IMR-90 (cell line): ENCODE data around the gene ACTMAP. TPM values are rescaled to one million over a fixed set of nuclear protein-coding genes. Genes with fewer than 3 reads are reported as not detected.

Experiments used
- ATAC-seq: fragments of 200-7000 bp; cut with Tn5 transposase; 2 replicates; pipeline ENCODE4 v1.9.1; 2020; ENCODE audit warnings: low read depth, mild to moderate bottlenecking, moderate library complexity
- BruUV-seq: library from RNA; stranded (reverse); fragments of 400-500 nt; replicated peaks from 2 replicates; lab custom pipeline; 2021; lab: Mats Ljungman, UMichigan
- CTCF ChIA-PET: fragments of 300-600 bp; formaldehyde crosslinking; extraction: SDS; loops from one replicate; lab custom pipeline; 2021; ENCODE audit warnings: antibody characterized with exemption; lab: Yijun Ruan, JAX
- POLR2A ChIA-PET: fragments of 300-600 bp; sonication (Branson Sonifier 250); formaldehyde crosslinking; loops from one replicate; lab custom pipeline; 2022; ENCODE audit warnings: antibody characterized with exemption; ENCODE audit not compliant: unreplicated experiment; lab: Charles Lee
- DNase-seq: peaks from one replicate; pipeline ENCODE4 v3.0.0; 2013
- H2AFZ ChIP-seq: replicated peaks from 2 replicates; pipeline ENCODE3; 2013; ENCODE audit warnings: low read length, mild to moderate bottlenecking; ENCODE audit not compliant: poor library complexity
- H2AK5ac ChIP-seq: 2 replicates; pipeline ENCODE4 v1.6.1; 2013; ENCODE audit warnings: low read depth, low read length, inconsistent platforms
- H2AK9ac ChIP-seq: replicated peaks from 2 replicates; pipeline ENCODE3; 2013; ENCODE audit warnings: mild to moderate bottlenecking, low read depth, low read length, moderate library complexity; ENCODE audit not compliant: poor library complexity
- H2BK120ac ChIP-seq: 2 replicates; pipeline ENCODE4 v1.6.1; 2013; ENCODE audit warnings: low read depth, low read length, inconsistent platforms
- H2BK15ac ChIP-seq: 3 replicates; pipeline ENCODE4 v1.6.1; 2013; ENCODE audit warnings: low read depth, low read length, inconsistent platforms
- H2BK20ac ChIP-seq: 2 replicates; pipeline ENCODE4 v1.6.1; 2013; ENCODE audit warnings: low read depth, mild to moderate bottlenecking, inconsistent platforms, low read length, moderate library complexity
- H2BK5ac ChIP-seq: 2 replicates; pipeline ENCODE4 v1.6.1; 2013; ENCODE audit warnings: mild to moderate bottlenecking, low read depth, low read length, inconsistent platforms; ENCODE audit not compliant: poor library complexity, severe bottlenecking
- H3K14ac ChIP-seq: replicated peaks from 2 replicates; pipeline ENCODE4 v1.6.1; 2013; ENCODE audit warnings: low read depth, low read length, inconsistent platforms
- H3K18ac ChIP-seq: 2 replicates; pipeline ENCODE4 v1.6.1; 2013; ENCODE audit warnings: low read depth, low read length, control low read depth
- H3K23ac ChIP-seq: 2 replicates; pipeline ENCODE4 v1.6.1; 2013; ENCODE audit warnings: low read depth, low read length, inconsistent platforms
- H3K27ac ChIP-seq: 2 replicates; pipeline ENCODE4 v1.5.1; 2013; ENCODE audit warnings: mild to moderate bottlenecking, control low read depth, low read length; ENCODE audit not compliant: insufficient read depth
- H3K27me3 ChIP-seq: 2 replicates; pipeline ENCODE4 v1.6.1; 2013; ENCODE audit warnings: low read length; ENCODE audit not compliant: control insufficient read depth, insufficient read depth
- H3K36me3 ChIP-seq: 2 replicates; pipeline ENCODE4 v1.6.1; 2013; ENCODE audit warnings: low read length, mixed read lengths; ENCODE audit not compliant: control insufficient read depth, insufficient read depth
- H3K4ac ChIP-seq: 2 replicates; pipeline ENCODE4 v1.6.1; 2013; ENCODE audit warnings: low read depth, low read length, inconsistent platforms
- H3K4me1 ChIP-seq: 2 replicates; pipeline ENCODE4 v1.6.1; 2013; ENCODE audit warnings: low read length, mixed read lengths; ENCODE audit not compliant: control insufficient read depth, insufficient read depth
- H3K4me2 ChIP-seq: 2 replicates; pipeline ENCODE4 v1.6.1; 2013; ENCODE audit warnings: low read depth, mild to moderate bottlenecking, control low read depth, low read length, moderate library complexity
- H3K4me3 ChIP-seq: 2 replicates; pipeline ENCODE4 v1.5.1; 2013; ENCODE audit warnings: low read depth, mild to moderate bottlenecking, control low read depth, low read length, moderate library complexity; ENCODE audit not compliant: insufficient read depth
- H3K56ac ChIP-seq: 2 replicates; pipeline ENCODE4 v1.6.1; 2013; ENCODE audit warnings: low read length, inconsistent platforms; ENCODE audit not compliant: insufficient read depth; ENCODE audit errors: extremely low read depth
- H3K79me1 ChIP-seq, 2 experiments: 2 replicates each; pipeline ENCODE4 v1.6.1; 2013; ENCODE audit warnings: low read length in 2 of 2, inconsistent platforms in 1 of 2, low read depth in 1 of 2
- H3K9ac ChIP-seq: 2 replicates; pipeline ENCODE4 v1.6.1; 2013; ENCODE audit warnings: low read depth, low read length, control low read depth
- H3K9me1 ChIP-seq: 2 replicates; pipeline ENCODE4 v1.6.1; 2013; ENCODE audit warnings: low read length, inconsistent platforms; ENCODE audit not compliant: insufficient read depth
- H3K9me3 ChIP-seq: 2 replicates; pipeline ENCODE4 v1.6.1; 2013; ENCODE audit warnings: low read length; ENCODE audit not compliant: control insufficient read depth, insufficient read depth
- H4K20me1 ChIP-seq: 2 replicates; pipeline ENCODE4 v1.6.1; 2013; ENCODE audit warnings: low read length, inconsistent platforms; ENCODE audit not compliant: insufficient read depth
- H4K5ac ChIP-seq: 2 replicates; pipeline ENCODE4 v1.6.1; 2013; ENCODE audit warnings: mild to moderate bottlenecking, low read depth, low read length, control low read depth
- H4K8ac ChIP-seq, 2 experiments: 2 replicates each; pipeline ENCODE4 v1.6.1; 2013; ENCODE audit warnings: low read depth in 2 of 2, low read length in 2 of 2, control low read depth in 1 of 2, inconsistent platforms in 1 of 2
- H4K91ac ChIP-seq: 2 replicates; pipeline ENCODE4 v1.6.1; 2013; ENCODE audit warnings: low read depth, low read length, inconsistent platforms; ENCODE audit not compliant: insufficient read depth
- CHD1 ChIP-seq: IDR thresholded peaks from 2 replicates; pipeline ENCODE4 v1.6.1; 2012; ENCODE audit warnings: low read depth, low read length, improper control_type of control experiment
- POLR2A ChIP-seq: IDR thresholded peaks from 2 replicates; pipeline ENCODE4 v1.6.1; 2012; ENCODE audit warnings: mild to moderate bottlenecking, low read depth, low read length
- RAD21 ChIP-seq: IDR thresholded peaks from 2 replicates; pipeline ENCODE4 v1.6.1; 2012; ENCODE audit warnings: low read length, improper control_type of control experiment
- RFX5 ChIP-seq: IDR thresholded peaks from 2 replicates; pipeline ENCODE4 v1.8.0; 2012; ENCODE audit warnings: low read depth, mild to moderate bottlenecking, low read length, moderate library complexity
- SMC3 ChIP-seq: fragments of 150-350 bp; IDR thresholded peaks from 2 replicates; pipeline ENCODE4 v1.6.1; 2016; ENCODE audit warnings: low read depth, mild to moderate bottlenecking, antibody characterized with exemption, low read length, moderate library complexity
- WGBS, 2 experiments: methylation state at CpG; one replicate each; pipeline versions ENCODE4 v1.1.5 to v1.1.7; 2013; ENCODE audit warnings: missing lambda C conversion rate in 2 of 2; ENCODE audit not compliant: insufficient read length in 1 of 2; ENCODE audit errors: extremely low coverage in 2 of 2; 5-methylcytosine and 5-hydroxymethylcytosine counted together
- dilution Hi-C: fragments of 300-500 bp; cut with HindIII; formaldehyde crosslinking; loops from one replicate; pipeline ENCODE4 v1.14.3; 2018; ENCODE audit warnings: low sequenced_read_pairs; ENCODE audit not compliant: unreplicated experiment
- in situ Hi-C: fragments of 300-500 bp; cut with MboI; formaldehyde crosslinking; loops from 3 replicates; pipeline ENCODE4 v1.14.3; 2019; ENCODE audit warnings: low sequenced_read_pairs, inconsistent platforms, mixed read lengths
- intact Hi-C: fragments of 100-400 bp; cut with micrococcal nuclease; formaldehyde crosslinking; loops from 2 replicates; pipeline ENCODE4 v1.10.0; 2022
- polyA plus RNA-seq, 3 experiments: library from polyadenylated mRNA; depleted of rRNA; stranded (reverse); fragments of >200 nt; gene quantifications; 2 replicates each; pipeline ENCODE4 v1.2.3, GENCODE V29; 2012; ENCODE audit warnings: low replicate concordance in 1 of 3
- total RNA-seq: library from RNA; depleted of rRNA; stranded (reverse); fragments of >200 nt; gene quantifications from 2 replicates; pipeline ENCODE4 v1.2.3, GENCODE V29; 2012
- TF ChIP-seq, protein P1 (sequence below): conservative IDR thresholded peaks from 2 replicates; pipeline ENCODE4 v1.5.1; 2012; ENCODE audit warnings: mild to moderate bottlenecking, low read depth, low read length, improper control_type of control experiment

Gene ACTMAP
- total and polyA plus RNA-seq, 2 of the 4 experiments (the other 2 are of a cell fraction), result 0.54 to 5.4 TPM

DNA sequence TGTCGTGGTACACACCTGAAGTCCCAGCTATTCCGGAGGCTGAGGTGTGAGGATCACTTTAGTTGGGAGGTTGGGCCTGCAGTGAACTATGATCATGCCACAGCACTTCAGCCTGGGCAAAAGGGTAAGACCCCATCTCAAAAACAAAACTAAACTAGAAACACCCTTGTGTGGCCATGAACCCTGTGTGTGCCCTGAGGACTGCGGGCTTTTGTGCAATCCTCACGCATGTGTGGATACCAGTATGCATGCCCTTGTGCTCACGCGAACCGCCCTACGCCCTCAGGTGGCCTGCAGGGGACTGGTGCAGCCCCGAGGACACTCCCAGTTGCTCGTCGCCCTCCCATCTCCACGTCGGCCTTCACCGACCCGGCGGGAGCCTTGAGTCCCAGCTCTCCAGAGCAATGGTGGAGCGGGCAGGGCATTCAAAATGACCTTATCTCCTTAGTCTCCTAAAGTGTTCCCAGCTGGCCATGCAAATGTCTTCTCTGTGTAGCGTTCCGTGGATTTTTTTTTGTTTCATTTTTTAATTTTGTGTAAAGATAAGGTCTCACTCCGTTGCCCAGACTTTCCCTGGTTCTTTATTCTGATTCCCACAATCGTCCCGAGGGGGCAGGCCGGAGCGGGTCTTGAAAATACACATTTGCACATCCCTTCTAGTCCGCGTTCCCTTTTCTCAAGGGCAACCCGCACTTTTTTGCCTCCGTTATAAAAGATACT, 47.8 kb upstream of the ACTMAP start:
- intact Hi-C loops, result loop anchor here (5.0 kb wide), 2 partner anchors 46 to 81 kb away; partner anchors contain the start of genes ACTMAP, COQ8B, ITPKC and SNRPA
- Histone ChIP-seq H3K4me1 (peaks cover 28% of the 10 kb centered on the region), H3K4me3 (peak overlapping the region; percentile 55), H3K9ac (peak overlapping the region; percentile 58), H3K9me1 (peaks cover 24% of the 10 kb centered on the region), H4K91ac (peak overlapping the region; percentile 43), H3K79me1 (peaks cover 4 to 43% of the 10 kb centered on the region in 2 experiments; a peak in 3 of 4 replicates), H2BK15ac (peak overlapping the region; percentile 30; the same call in 1 of the 3 replicates), H2AK5ac (peak overlapping the region; percentile 50; the same call in 1 of the 2 replicates), H3K4me2 (peak overlapping the region; percentile 83), H2BK5ac (peak overlapping the region; percentile 57), H3K18ac (peak overlapping the region; percentile 27), H4K20me1 (peaks cover 34% of the 10 kb centered on the region), H3K23ac (peak overlapping the region; percentile 68), H2AK9ac (peak overlapping the region; percentile 73), H4K5ac (peak overlapping the region; percentile 39), H3K14ac (peak overlapping the region; percentile 67), H2AFZ (peak overlapping the region; percentile 88), H3K36me3 (peaks cover 23% of the 10 kb centered on the region), H3K56ac (peak overlapping the region; percentile 54), H4K8ac (peak overlapping the region; percentile 49 to 67; a peak in 3 of 4 replicates), H3K9me3 (no peaks in the 10 kb centered on the region), H2BK120ac (peak overlapping the region; percentile 23; the same call in 1 of the 2 replicates), H2BK20ac (no peak overlapping the region), H3K27ac (peak overlapping the region; percentile 47), H3K4ac (peak overlapping the region; percentile 61), H3K27me3 (no peaks in the 10 kb centered on the region)
- ChIA-PET POLR2A (interaction anchor here (1.0 kb wide), 1 partner anchor 21 kb away, joined by 8 read pairs; the partner anchor contains the start of gene RAB4B), CTCF (interaction anchor here (0.6 to 1.1 kb wide), 4 partner anchors 9 to 47 kb away, joined by 3 read pairs; partner anchors contain the start of genes ACTMAP and SNRPA)
- BruUV-seq, result no TSS peak
- peak; percentile 9; the same call in 1 of the 2 replicates for TF ChIP-seq SMC3
- TF ChIP-seq CHD1, result 0 out of 2 replicates have a peak, but pooled peaks have one; percentile 5
- no peak; the same call in 1 of the 2 replicates for TF ChIP-seq RAD21
- TF ChIP-seq RFX5, result no peak
- TF ChIP-seq POLR2A, result no peak
- TF ChIP-seq, protein P1, sequence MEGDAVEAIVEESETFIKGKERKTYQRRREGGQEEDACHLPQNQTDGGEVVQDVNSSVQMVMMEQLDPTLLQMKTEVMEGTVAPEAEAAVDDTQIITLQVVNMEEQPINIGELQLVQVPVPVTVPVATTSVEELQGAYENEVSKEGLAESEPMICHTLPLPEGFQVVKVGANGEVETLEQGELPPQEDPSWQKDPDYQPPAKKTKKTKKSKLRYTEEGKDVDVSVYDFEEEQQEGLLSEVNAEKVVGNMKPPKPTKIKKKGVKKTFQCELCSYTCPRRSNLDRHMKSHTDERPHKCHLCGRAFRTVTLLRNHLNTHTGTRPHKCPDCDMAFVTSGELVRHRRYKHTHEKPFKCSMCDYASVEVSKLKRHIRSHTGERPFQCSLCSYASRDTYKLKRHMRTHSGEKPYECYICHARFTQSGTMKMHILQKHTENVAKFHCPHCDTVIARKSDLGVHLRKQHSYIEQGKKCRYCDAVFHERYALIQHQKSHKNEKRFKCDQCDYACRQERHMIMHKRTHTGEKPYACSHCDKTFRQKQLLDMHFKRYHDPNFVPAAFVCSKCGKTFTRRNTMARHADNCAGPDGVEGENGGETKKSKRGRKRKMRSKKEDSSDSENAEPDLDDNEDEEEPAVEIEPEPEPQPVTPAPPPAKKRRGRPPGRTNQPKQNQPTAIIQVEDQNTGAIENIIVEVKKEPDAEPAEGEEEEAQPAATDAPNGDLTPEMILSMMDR, result peak; percentile 47
- 27% methylated on average over 6 of the region's 28 CpGs; no CpG with 5 or more reads in 1 of the 2 experiments for WGBS, 2 experiments
- ATAC-seq, result peak; percentile 13
- dilution Hi-C loops, result no loop called here
- in situ Hi-C loops, result no loop called here
- peak; percentile 23 for DNase-seq
